ENCODE data around the gene IFT20.
A peak's percentile ranks its signal among the peaks of the same experiment; 100 is the strongest.

The IFT20 gene

GRCh38 chr17:28363186-28363585 is 27.9 kb upstream of the IFT20 start:
- no peak for TF ChIP-seq REST (IDR thresholded peaks at IDR 0.05; ENCODE audit: insufficient read depth in 1 of 2, low read depth in 2 of 2, low read length in 2 of 2)
- no peak for TF ChIP-seq SIN3A (IDR thresholded peaks at IDR 0.05; ENCODE audit: borderline replicate concordance, insufficient read depth, low read length)
- no peak for TF ChIP-seq FOXP2 (optimal IDR thresholded peaks at IDR 0.05; ENCODE audit: borderline replicate concordance, extremely low read depth, extremely low read length, insufficient read depth)
- TF ChIP-seq TAF1 (IDR thresholded peaks at IDR 0.05; ENCODE audit: borderline replicate concordance, insufficient read depth, low read length): no peak
- no peak for TF ChIP-seq POLR2AphosphoS5 (IDR thresholded peaks at IDR 0.05; ENCODE audit: low read depth, low read length)

- TF ChIP-seq TAF1 (IDR thresholded peaks at IDR 0.05; ENCODE audit: borderline replicate concordance, insufficient read depth, low read length) (no peak), SIN3A (IDR thresholded peaks at IDR 0.05; ENCODE audit: borderline replicate concordance, insufficient read depth, low read length) (no peak), REST (IDR thresholded peaks at IDR 0.05; ENCODE audit: insufficient read depth in 1 of 2, low read depth in 2 of 2, low read length in 2 of 2) (no peak)
Measured at GRCh38 chr17:28357901-28358197, 22.6 kb upstream of the IFT20 start.

- peak; percentile 98 for TF ChIP-seq TAF1 (IDR thresholded peaks at IDR 0.05; ENCODE audit: borderline replicate concordance, insufficient read depth, low read length)
- peak; percentile 92 for TF ChIP-seq FOXP2 (optimal IDR thresholded peaks at IDR 0.05; ENCODE audit: borderline replicate concordance, extremely low read depth, extremely low read length, insufficient read depth)
- peak in 1 of 2 experiments; percentile 69; a peak in 2 of 4 replicates for TF ChIP-seq REST (IDR thresholded peaks at IDR 0.05; ENCODE audit: insufficient read depth in 1 of 2, low read depth in 2 of 2, low read length in 2 of 2)
- TF ChIP-seq SIN3A (IDR thresholded peaks at IDR 0.05; ENCODE audit: borderline replicate concordance, insufficient read depth, low read length): 0 out of 2 replicates have a peak, but pooled peaks have one; percentile 20
- TF ChIP-seq POLR2AphosphoS5 (IDR thresholded peaks at IDR 0.05; ENCODE audit: low read depth, low read length): peak; percentile 94
Measured at GRCh38 chr17:28357061-28357900, 22.0 kb upstream of the IFT20 start, which contains the start of gene POLDIP2. POLDIP2 (minus strand) TSS chr17:28357527; CDS start chr17:28357448, 79 bp downstream.

- TF ChIP-seq REST (IDR thresholded peaks at IDR 0.05; ENCODE audit: insufficient read depth in 1 of 2, low read depth in 2 of 2, low read length in 2 of 2) (no peak), POLR2AphosphoS5 (IDR thresholded peaks at IDR 0.05; ENCODE audit: low read depth, low read length) (no peak), FOXP2 (optimal IDR thresholded peaks at IDR 0.05; ENCODE audit: borderline replicate concordance, extremely low read depth, extremely low read length, insufficient read depth) (no peak), SIN3A (IDR thresholded peaks at IDR 0.05; ENCODE audit: borderline replicate concordance, insufficient read depth, low read length) (no peak), TAF1 (IDR thresholded peaks at IDR 0.05; ENCODE audit: borderline replicate concordance, insufficient read depth, low read length) (no peak)
Measured at GRCh38 chr17:28350271-28350670, 15.0 kb upstream of the IFT20 start.
